ENCODE measurements around the gene FOXK1. TPM values are rescaled to one million over a fixed set of nuclear protein-coding genes. Genes with fewer than 3 reads are reported as not detected.

Gene FOXK1
- total RNA-seq, 6 donors from 2014 or later: 25.1 to 40.7 (median 34.1) TPM

DNA sequence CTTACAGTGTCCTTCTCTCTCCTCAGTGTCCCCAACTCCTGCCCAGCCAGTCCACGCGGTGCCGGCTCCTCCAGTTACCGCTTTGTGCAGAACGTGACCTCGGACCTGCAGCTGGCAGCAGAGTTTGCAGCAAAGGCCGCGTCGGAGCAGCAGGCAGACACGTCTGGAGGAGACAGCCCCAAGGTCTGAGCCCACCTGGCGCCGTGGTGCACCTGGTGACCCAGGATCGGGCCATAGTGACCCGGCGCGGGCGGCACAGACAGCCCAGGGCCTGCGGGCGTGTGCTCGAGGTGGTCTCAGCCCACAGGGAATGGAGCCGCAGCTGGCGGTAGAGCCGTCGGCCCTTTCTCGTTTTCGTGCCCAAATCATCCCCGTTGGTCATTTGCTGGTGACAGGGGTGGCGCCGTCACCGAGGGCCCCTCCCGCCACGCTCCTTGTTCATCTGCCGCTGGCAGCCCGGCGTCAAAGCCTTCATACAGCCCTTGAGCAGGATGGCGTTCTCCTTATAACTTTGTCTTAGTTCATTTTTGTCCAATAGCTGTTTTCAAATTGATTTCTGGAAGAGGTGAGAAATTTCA lies 72.4 kb downstream of the FOXK1 start:
- peaks cover 12 to 56% (median 52%) of the 10 kb centered on the region in 4 donors for H3K36me3 ChIP-seq
- TF ChIP-seq POLR2A (IDR thresholded peaks at IDR 0.05): no peak
- TF ChIP-seq POLR2AphosphoS5 (IDR thresholded peaks at IDR 0.05): no peak
- TF ChIP-seq EP300 (IDR thresholded peaks at IDR 0.05): no peak
- TF ChIP-seq, protein P1, sequence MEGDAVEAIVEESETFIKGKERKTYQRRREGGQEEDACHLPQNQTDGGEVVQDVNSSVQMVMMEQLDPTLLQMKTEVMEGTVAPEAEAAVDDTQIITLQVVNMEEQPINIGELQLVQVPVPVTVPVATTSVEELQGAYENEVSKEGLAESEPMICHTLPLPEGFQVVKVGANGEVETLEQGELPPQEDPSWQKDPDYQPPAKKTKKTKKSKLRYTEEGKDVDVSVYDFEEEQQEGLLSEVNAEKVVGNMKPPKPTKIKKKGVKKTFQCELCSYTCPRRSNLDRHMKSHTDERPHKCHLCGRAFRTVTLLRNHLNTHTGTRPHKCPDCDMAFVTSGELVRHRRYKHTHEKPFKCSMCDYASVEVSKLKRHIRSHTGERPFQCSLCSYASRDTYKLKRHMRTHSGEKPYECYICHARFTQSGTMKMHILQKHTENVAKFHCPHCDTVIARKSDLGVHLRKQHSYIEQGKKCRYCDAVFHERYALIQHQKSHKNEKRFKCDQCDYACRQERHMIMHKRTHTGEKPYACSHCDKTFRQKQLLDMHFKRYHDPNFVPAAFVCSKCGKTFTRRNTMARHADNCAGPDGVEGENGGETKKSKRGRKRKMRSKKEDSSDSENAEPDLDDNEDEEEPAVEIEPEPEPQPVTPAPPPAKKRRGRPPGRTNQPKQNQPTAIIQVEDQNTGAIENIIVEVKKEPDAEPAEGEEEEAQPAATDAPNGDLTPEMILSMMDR (IDR thresholded peaks at IDR 0.05): no peak

DNA sequence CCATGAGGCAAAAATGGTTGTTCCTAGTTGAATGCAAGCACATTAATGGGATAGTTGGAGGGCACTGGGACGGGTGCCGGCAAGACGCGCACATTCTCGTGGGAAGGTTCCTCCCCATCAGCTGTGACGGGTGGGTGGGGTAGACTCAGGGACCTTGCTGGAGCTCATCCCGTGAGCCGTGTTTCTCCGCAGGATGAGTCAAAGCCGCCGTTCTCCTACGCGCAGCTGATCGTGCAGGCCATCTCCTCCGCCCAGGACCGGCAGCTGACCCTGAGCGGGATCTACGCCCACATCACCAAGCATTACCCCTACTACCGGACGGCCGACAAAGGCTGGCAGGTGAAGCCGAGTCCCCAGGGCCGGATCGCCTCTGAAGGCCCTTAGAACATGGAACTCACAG lies 73.0 kb downstream of the FOXK1 start:
- peak in 1 of 2 donors; percentile 73 for DNase-seq

More for the DNA sequence above, 72.4 kb downstream of the FOXK1 start:
- peaks cover 5 to 25% (median 7%) of the 10 kb centered on the region in 4 donors for H3K4me1 ChIP-seq
- 95% methylated on average over 25 to 36 of the region's 36 CpGs for WGBS, 2 donors
- DNase-seq: peak in 1 of 2 donors; percentile 68
- H3K27ac ChIP-seq: no peak overlapping the region
- H3K9me3 ChIP-seq: no peaks in the 10 kb centered on the region
- no peak overlapping the region for H3K4me3 ChIP-seq
- ATAC-seq (ENCODE audit: low FRiP score in 2 of 2): no peak
- H3K27me3 ChIP-seq: no peaks in the 10 kb centered on the region

GRCh38 chr7:4758111-4758510 lies 76.0 kb downstream of the FOXK1 start:
- Histone ChIP-seq H3K27ac (no peak overlapping the region), H3K4me1 (peaks cover 5 to 14% (median 7%) of the 10 kb centered on the region in 4 donors), H3K9me3 (no peaks in the 10 kb centered on the region), H3K36me3 (peaks cover 36 to 89% (median 83%) of the 10 kb centered on the region in 4 donors), H3K27me3 (no peaks in the 10 kb centered on the region), H3K4me3 (no peak overlapping the region)
- 95 to 96% methylated on average over 17 to 19 of the region's 19 CpGs for WGBS, 2 donors
- no peak for ATAC-seq (ENCODE audit: low FRiP score in 2 of 2)
- TF ChIP-seq, protein P1 (IDR thresholded peaks at IDR 0.05): no peak
- TF ChIP-seq POLR2AphosphoS5 (IDR thresholded peaks at IDR 0.05) (no peak), POLR2A (IDR thresholded peaks at IDR 0.05) (no peak)
- DNase-seq: peak in 1 of 2 donors; percentile 63

More for the DNA sequence above, 73.0 kb downstream of the FOXK1 start:
- TF ChIP-seq, protein P1 (IDR thresholded peaks at IDR 0.05): no peak
- TF ChIP-seq POLR2A (IDR thresholded peaks at IDR 0.05) (no peak), EP300 (IDR thresholded peaks at IDR 0.05) (no peak), POLR2AphosphoS5 (IDR thresholded peaks at IDR 0.05) (no peak)
- no peak for ATAC-seq (ENCODE audit: low FRiP score in 2 of 2)
- Histone ChIP-seq H3K27me3 (no peaks in the 10 kb centered on the region), H3K4me1 (peaks cover 5 to 22% (median 7%) of the 10 kb centered on the region in 4 donors), H3K4me3 (no peak overlapping the region), H3K27ac (no peak overlapping the region), H3K36me3 (peaks cover 17 to 61% (median 55%) of the 10 kb centered on the region in 4 donors), H3K9me3 (no peaks in the 10 kb centered on the region)
- WGBS, 2 donors: 96 to 97% methylated on average over 22 to 24 of the region's 24 CpGs

GRCh38 chr7:4758791-4759190 lies 76.7 kb downstream of the FOXK1 start:
- no peak for TF ChIP-seq POLR2AphosphoS5 (IDR thresholded peaks at IDR 0.05)
- no peak for TF ChIP-seq EP300 (IDR thresholded peaks at IDR 0.05)
- no peak for TF ChIP-seq POLR2A (IDR thresholded peaks at IDR 0.05)
- TF ChIP-seq, protein P1 (IDR thresholded peaks at IDR 0.05): no peak
- H3K27me3 ChIP-seq: no peaks in the 10 kb centered on the region
- no peaks in the 10 kb centered on the region for H3K9me3 ChIP-seq
- H3K27ac ChIP-seq: no peak overlapping the region
- H3K4me3 ChIP-seq: no peak overlapping the region
- DNase-seq: no peak
- H3K4me1 ChIP-seq: peaks cover under 1 to 8% (median 3%) of the 10 kb centered on the region in 4 donors
- peaks cover 42 to 96% (median 88%) of the 10 kb centered on the region in 4 donors for H3K36me3 ChIP-seq
- ATAC-seq (ENCODE audit: low FRiP score in 2 of 2): no peak
- WGBS, 2 donors: 96 to 99% methylated on average over 26 to 29 of the region's 29 CpGs

- DNase-seq (peak in 1 of 2 donors; percentile 83), ATAC-seq (ENCODE audit: low FRiP score in 2 of 2) (no peak)
- H3K27me3 ChIP-seq: no peaks in the 10 kb centered on the region
- H3K4me1 ChIP-seq: peaks cover 0 to 3% (median 0%) of the 10 kb centered on the region in 4 donors
- no peak overlapping the region for H3K4me3 ChIP-seq
- H3K9me3 ChIP-seq: no peaks in the 10 kb centered on the region
- H3K27ac ChIP-seq: no peak overlapping the region
- 98 to 100% methylated on average over 20 to 30 of the region's 40 CpGs for WGBS, 2 donors
- H3K36me3 ChIP-seq: peaks cover 45 to 100% (median 92%) of the 10 kb centered on the region in 4 donors
- TF ChIP-seq POLR2AphosphoS5 (IDR thresholded peaks at IDR 0.05): no peak
- TF ChIP-seq EP300 (IDR thresholded peaks at IDR 0.05): no peak
- TF ChIP-seq POLR2A (IDR thresholded peaks at IDR 0.05): no peak
- TF ChIP-seq, protein P1 (IDR thresholded peaks at IDR 0.05): no peak
These were observed 77.1 kb downstream of the FOXK1 start for GRCh38 chr7:4759211-4759610.

All from upper lobe of left lung (tissue), 6 donors.